ENCODE data around the gene ZNF557.

DNA sequence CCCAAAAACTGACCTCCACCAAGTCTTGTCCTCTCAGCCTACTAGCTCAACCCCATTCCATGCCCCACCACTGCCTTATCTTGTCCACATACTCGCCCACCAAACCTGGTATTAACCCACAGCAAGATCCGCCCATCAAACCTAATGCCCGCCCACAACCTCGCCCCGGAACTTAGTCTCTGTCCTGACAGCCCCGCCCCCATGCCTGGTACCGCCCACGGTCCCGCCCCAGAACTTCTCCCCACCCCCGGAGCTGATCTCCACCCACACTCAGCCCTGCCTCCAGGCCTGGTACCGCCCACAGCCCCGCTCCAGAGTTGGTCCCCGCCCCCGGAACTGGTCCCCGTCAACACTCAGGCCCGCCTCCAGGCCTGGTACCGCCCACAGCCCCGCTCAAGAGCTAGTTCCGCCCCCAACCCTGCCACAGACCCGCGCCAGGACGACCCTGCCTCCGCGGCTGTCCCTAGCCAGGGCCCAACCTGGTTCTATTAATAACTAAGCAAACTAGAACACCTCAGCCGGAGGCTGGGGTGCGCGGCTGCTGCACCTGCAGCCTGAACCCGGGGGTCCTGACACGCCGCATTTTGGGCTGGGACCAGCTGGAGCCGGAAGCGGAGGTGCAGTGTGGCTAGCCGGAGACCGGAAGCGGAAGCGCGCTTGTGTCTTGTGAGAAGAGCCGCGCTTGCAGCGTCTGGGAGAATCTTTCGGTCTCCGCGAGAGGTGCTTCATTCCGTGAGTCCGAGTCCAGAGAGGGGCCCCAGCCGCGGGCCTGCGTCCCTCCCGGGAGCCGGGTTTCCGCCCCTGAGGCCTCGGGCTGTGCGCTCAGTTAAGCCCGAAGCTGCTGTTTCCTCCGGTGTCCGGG is at the start of gene ZNF557:
- TF ChIP-seq, protein P1, sequence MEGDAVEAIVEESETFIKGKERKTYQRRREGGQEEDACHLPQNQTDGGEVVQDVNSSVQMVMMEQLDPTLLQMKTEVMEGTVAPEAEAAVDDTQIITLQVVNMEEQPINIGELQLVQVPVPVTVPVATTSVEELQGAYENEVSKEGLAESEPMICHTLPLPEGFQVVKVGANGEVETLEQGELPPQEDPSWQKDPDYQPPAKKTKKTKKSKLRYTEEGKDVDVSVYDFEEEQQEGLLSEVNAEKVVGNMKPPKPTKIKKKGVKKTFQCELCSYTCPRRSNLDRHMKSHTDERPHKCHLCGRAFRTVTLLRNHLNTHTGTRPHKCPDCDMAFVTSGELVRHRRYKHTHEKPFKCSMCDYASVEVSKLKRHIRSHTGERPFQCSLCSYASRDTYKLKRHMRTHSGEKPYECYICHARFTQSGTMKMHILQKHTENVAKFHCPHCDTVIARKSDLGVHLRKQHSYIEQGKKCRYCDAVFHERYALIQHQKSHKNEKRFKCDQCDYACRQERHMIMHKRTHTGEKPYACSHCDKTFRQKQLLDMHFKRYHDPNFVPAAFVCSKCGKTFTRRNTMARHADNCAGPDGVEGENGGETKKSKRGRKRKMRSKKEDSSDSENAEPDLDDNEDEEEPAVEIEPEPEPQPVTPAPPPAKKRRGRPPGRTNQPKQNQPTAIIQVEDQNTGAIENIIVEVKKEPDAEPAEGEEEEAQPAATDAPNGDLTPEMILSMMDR (IDR thresholded peaks at IDR 0.05; ENCODE audit: insufficient read depth, low read length, poor library complexity, severe bottlenecking) = no peak
- TF ChIP-seq EZH2phosphoT487 (conservative IDR thresholded peaks at IDR 0.05; ENCODE audit: low read length) = no peak
